ENCODE measurements around the gene HOXB8. TPM values are rescaled to one million over a fixed set of nuclear protein-coding genes. Genes with fewer than 3 reads are reported as not detected.

The HOXB8 gene
- total RNA-seq, 1 donor from 2014 or later, result not detected

DNA sequence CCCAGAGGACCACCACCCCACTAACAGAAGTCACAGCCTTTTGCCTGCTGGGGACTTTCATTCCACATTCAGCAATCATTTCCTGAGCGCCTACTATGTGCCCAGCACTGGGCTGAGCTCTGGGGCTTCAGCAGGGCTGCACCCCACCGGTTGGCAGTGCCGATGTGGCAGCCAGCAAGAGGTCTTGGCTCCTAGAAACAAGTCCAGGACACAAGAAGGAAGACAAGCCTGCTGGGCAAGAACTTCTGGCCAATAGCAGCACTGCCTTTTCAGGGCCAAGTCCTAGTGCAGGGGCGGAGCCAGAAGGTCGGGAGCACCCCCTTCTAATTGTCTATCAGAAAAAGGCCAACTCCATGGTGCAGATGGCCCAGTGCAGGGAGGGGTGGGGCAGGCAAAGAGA lies 24.0 kb upstream of the HOXB8 start:
- TF ChIP-seq, protein P1, sequence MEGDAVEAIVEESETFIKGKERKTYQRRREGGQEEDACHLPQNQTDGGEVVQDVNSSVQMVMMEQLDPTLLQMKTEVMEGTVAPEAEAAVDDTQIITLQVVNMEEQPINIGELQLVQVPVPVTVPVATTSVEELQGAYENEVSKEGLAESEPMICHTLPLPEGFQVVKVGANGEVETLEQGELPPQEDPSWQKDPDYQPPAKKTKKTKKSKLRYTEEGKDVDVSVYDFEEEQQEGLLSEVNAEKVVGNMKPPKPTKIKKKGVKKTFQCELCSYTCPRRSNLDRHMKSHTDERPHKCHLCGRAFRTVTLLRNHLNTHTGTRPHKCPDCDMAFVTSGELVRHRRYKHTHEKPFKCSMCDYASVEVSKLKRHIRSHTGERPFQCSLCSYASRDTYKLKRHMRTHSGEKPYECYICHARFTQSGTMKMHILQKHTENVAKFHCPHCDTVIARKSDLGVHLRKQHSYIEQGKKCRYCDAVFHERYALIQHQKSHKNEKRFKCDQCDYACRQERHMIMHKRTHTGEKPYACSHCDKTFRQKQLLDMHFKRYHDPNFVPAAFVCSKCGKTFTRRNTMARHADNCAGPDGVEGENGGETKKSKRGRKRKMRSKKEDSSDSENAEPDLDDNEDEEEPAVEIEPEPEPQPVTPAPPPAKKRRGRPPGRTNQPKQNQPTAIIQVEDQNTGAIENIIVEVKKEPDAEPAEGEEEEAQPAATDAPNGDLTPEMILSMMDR (IDR thresholded peaks at IDR 0.05; ENCODE audit: partially characterized antibody, unreplicated experiment), result no peak
- H3K4me3 Mint-ChIP-seq (ENCODE audit: unreplicated experiment), result no peak overlapping the region
- H3K9me3 Mint-ChIP-seq (ENCODE audit: unreplicated experiment), result peaks cover 8% of the 10 kb centered on the region
- H3K27me3 Mint-ChIP-seq (ENCODE audit: unreplicated experiment), result peaks cover 48% of the 10 kb centered on the region
- no peaks in the 10 kb centered on the region for H3K4me1 Mint-ChIP-seq (ENCODE audit: low read depth, unreplicated experiment)
- no peak overlapping the region for H3K27ac Mint-ChIP-seq (ENCODE audit: unreplicated experiment)
- DNase-seq, result no peak
- no peaks in the 10 kb centered on the region for H3K36me3 Mint-ChIP-seq (ENCODE audit: unreplicated experiment)

DNA sequence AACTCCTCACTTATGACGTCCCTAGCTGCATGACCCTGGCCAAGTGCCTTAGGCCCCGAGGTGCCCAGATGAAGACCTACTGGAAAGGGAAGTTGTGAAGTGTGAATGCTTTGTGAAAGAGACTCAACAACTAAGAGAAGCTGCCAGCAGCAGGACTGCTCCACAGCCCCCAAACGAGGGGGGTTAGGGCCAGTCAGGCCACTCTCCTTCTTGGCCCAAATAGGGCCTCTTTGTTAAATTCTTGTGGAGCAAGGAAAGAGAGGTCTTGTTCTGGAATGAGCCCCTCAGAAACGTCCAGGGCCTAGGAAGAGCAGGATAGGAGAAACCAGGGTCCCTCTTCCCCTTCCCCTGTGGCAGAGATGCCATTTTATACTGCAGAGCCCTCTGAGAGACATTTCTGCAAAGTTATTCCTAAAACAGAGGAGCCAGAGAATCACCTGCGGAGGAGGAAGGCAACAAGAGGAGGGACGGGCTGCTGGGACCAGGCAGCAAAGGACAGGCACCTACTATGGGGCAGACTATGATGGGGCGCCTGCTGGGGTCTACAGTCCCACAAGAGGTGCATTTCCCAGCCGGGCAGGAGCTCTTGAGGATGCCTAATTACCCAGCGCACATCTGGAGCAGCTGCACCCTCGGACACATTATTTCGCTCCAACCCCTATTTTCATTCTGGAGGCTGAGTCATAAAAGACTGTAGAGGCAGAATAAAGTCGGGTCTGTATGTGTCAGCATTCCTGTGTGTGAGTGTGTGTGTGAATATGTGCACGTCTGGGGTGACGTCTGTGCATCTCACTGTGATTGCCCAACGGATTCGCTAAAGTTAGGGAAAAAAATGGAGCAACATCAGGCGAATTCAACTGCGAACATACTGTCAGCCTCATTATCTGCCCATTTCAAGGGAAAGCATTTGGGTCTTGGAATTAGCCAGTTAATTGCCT lies 22.5 kb upstream of the HOXB8 start:
- no peaks in the 10 kb centered on the region for H3K4me1 Mint-ChIP-seq (ENCODE audit: low read depth, unreplicated experiment)
- no peak overlapping the region for H3K4me3 Mint-ChIP-seq (ENCODE audit: unreplicated experiment)
- peaks cover 48% of the 10 kb centered on the region for H3K27me3 Mint-ChIP-seq (ENCODE audit: unreplicated experiment)
- DNase-seq, result no peak
- H3K36me3 Mint-ChIP-seq (ENCODE audit: unreplicated experiment), result no peaks in the 10 kb centered on the region
- TF ChIP-seq, protein P1 (IDR thresholded peaks at IDR 0.05; ENCODE audit: partially characterized antibody, unreplicated experiment), result no peak
- peaks cover 10% of the 10 kb centered on the region for H3K9me3 Mint-ChIP-seq (ENCODE audit: unreplicated experiment)
- no peak overlapping the region for H3K27ac Mint-ChIP-seq (ENCODE audit: unreplicated experiment)

DNA sequence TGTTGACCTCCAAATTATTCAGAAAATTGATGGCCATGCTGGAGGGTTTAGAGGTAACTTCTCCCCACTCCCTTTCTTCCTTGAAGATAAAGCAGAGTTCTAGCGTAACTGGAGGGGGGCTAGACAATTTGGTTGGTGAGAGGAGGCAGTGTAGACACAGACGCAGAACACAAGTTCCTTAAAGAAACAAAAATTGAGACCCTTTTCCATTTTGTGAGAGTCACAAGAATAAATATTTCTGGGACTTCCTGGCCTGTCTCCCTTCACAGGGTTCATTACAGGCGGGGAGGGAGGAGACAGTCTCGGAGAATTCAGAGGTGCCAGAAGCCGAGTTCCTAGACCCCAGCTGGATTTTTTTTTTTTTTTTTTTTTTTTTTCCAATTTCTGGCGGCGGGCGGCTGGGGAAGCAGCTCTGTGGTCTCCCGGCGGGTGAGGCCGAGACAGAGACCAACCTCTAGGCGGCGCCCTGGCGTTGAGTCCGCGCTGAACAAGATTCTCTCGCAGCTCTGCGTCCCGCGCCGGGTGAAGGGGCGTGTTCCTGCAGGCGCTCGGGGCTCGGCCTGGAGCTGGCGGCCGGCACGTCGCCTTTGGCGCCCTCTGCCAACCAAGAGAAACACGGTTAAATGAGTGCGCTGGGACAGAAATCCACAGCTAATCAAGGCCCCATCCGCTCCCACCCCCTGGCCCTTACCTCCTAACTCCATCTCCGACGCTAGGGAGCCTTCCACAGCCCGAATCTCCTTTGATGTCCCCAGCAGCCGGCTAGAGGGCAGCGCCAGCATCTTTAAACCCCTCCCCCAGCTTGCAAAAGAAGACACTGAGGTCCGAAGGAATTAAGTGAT lies 21.3 kb upstream of the HOXB8 start:
- Mint-ChIP-seq H3K4me3 (ENCODE audit: unreplicated experiment) (no peak overlapping the region), H3K4me1 (ENCODE audit: low read depth, unreplicated experiment) (no peaks in the 10 kb centered on the region), H3K27me3 (ENCODE audit: unreplicated experiment) (peaks cover 43% of the 10 kb centered on the region), H3K27ac (ENCODE audit: unreplicated experiment) (no peak overlapping the region), H3K9me3 (ENCODE audit: unreplicated experiment) (peaks cover 9% of the 10 kb centered on the region), H3K36me3 (ENCODE audit: unreplicated experiment) (no peaks in the 10 kb centered on the region)
- peak; percentile 96 for DNase-seq
- TF ChIP-seq, protein P1 (IDR thresholded peaks at IDR 0.05; ENCODE audit: partially characterized antibody, unreplicated experiment), result peak; percentile 71

DNA sequence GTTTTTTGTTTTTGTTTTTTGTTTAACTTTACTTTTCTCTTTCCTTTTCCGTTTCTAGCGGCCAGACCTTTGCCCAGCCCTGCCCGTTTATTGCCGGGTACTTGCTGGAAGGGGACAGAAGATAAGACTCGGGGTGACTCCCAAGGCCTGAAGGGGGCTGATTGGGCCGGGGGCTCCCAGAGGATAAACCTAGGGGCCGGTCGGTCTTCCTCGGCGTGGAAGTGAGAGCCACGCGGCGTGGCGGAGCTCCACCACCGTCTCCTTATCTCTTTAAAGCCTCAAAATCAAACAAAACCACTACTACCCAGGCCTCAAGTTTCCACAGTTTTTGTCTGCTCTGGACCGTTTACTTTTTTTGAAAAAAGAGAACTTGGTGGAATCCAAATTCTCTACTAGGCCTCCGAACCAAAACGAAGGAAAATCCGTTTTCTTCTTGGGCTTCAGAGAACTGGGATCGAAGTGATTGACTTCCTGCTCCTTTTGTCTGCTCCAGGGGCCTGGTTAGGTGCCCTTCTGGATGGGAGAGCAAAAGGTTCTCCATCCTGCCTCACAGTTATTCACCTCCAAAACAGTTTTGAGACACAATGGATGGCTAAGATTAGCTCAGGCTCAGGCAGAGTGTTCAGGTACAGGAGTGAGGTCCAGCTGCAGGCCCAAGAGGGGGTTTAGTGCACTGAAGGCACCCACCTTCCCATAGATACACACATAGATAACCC lies 19.6 kb upstream of the HOXB8 start:
- H3K4me3 Mint-ChIP-seq (ENCODE audit: unreplicated experiment), result no peak overlapping the region
- DNase-seq, result no peak
- no peak overlapping the region for H3K27ac Mint-ChIP-seq (ENCODE audit: unreplicated experiment)
- no peaks in the 10 kb centered on the region for H3K4me1 Mint-ChIP-seq (ENCODE audit: low read depth, unreplicated experiment)
- H3K36me3 Mint-ChIP-seq (ENCODE audit: unreplicated experiment), result no peaks in the 10 kb centered on the region
- H3K9me3 Mint-ChIP-seq (ENCODE audit: unreplicated experiment), result peaks cover 5% of the 10 kb centered on the region
- peaks cover 38% of the 10 kb centered on the region for H3K27me3 Mint-ChIP-seq (ENCODE audit: unreplicated experiment)
- TF ChIP-seq, protein P1 (IDR thresholded peaks at IDR 0.05; ENCODE audit: partially characterized antibody, unreplicated experiment), result no peak
